OCI-LY1 (cell line): ENCODE results near the gene PPHLN1.
"Not testable (repeated sequence)": the region's sequence is repeated elsewhere in the genome, so short reads cannot be mapped to it uniquely, and the experiment has no call there.

Source experiments
- H2AFZ ChIP-seq: fragments of 200-600 bp; sonication (generic), shearing (Covaris generic); 2 replicates; pipeline ENCODE4 v1.6.0; 2014; ENCODE audit warnings: antibody characterized with exemption, mild to moderate bottlenecking, low read length
- H3F3A ChIP-seq: fragments of 200-600 bp; sonication (generic), shearing (Covaris generic); 2 replicates; pipeline ENCODE4 v1.6.0; 2014; ENCODE audit warnings: mild to moderate bottlenecking, antibody characterized with exemption, low read length, moderate library complexity; ENCODE audit not compliant: insufficient read depth
- H3K27ac ChIP-seq: fragments of 200-600 bp; sonication (generic); 2 replicates; pipeline ENCODE4 v1.5.1; 2014; ENCODE audit warnings: low read length, mixed run types, mild to moderate bottlenecking, low read depth; ENCODE audit not compliant: poor library complexity, severe bottlenecking
- H3K27me3 ChIP-seq: fragments of 200-600 bp; sonication (generic); 2 replicates; pipeline ENCODE4 v1.6.0; 2014; ENCODE audit warnings: antibody characterized with exemption, mild to moderate bottlenecking, low read length, moderate library complexity; ENCODE audit not compliant: insufficient read depth
- H3K36me3 ChIP-seq: fragments of 200-600 bp; sonication (generic); 2 replicates; pipeline ENCODE4 v1.6.1; 2014; ENCODE audit warnings: mild to moderate bottlenecking, antibody characterized with exemption, low read length, moderate library complexity, mixed read lengths; ENCODE audit not compliant: insufficient read depth
- H3K4me1 ChIP-seq: fragments of 200-600 bp; sonication (generic); 2 replicates; pipeline ENCODE4 v1.5.1; 2014; ENCODE audit warnings: mild to moderate bottlenecking, low read length, moderate library complexity; ENCODE audit not compliant: insufficient read depth, severe bottlenecking
- H3K4me2 ChIP-seq: fragments of 200-600 bp; sonication (generic), shearing (Covaris generic); 2 replicates; pipeline ENCODE4 v1.6.1; 2014; ENCODE audit warnings: low read length
- H3K4me3 ChIP-seq: fragments of 200-600 bp; sonication (generic); 2 replicates; pipeline ENCODE4 v1.5.1; 2014; ENCODE audit warnings: low read length, low read depth, mild to moderate bottlenecking, mixed read lengths; ENCODE audit not compliant: poor library complexity, severe bottlenecking
- H3K79me2 ChIP-seq: fragments of 200-600 bp; shearing (Covaris generic); 2 replicates; pipeline ENCODE4 v1.6.1; 2016; ENCODE audit warnings: mixed run types, low read length, mixed read lengths; ENCODE audit not compliant: insufficient read depth
- H3K9ac ChIP-seq: fragments of 200-600 bp; sonication (generic), shearing (Covaris generic); 2 replicates; pipeline ENCODE4 v1.6.1; 2014; ENCODE audit warnings: mild to moderate bottlenecking, low read length, mixed read lengths
- H3K9me2 ChIP-seq: fragments of 200-600 bp; sonication (generic), shearing (Covaris generic); 2 replicates; pipeline ENCODE4 v1.6.1; 2014; ENCODE audit warnings: low read depth, mild to moderate bottlenecking, low read length, mixed read lengths
- H3K9me3 ChIP-seq: fragments of 200-600 bp; shearing (Covaris generic); 2 replicates; pipeline ENCODE4 v1.6.1; 2014; ENCODE audit warnings: low read length, mixed read lengths
- H4K20me1 ChIP-seq: fragments of 200-600 bp; sonication (generic), shearing (Covaris generic); 2 replicates; pipeline ENCODE4 v1.6.0; 2016; ENCODE audit warnings: mild to moderate bottlenecking, low read length; ENCODE audit not compliant: insufficient read depth
- EZH2 ChIP-seq: fragments of 200-600 bp; sonication (generic), shearing (Covaris generic); IDR thresholded peaks from 2 replicates; pipeline ENCODE4 v1.8.0; 2017; ENCODE audit warnings: borderline replicate concordance, mixed run types, mild to moderate bottlenecking, antibody characterized with exemption, low read length, moderate library complexity, mixed read lengths
- TF ChIP-seq, protein P1 (sequence below): fragments of 200-600 bp; sonication (generic), shearing (Covaris generic); IDR thresholded peaks from 2 replicates; pipeline ENCODE4 v1.5.1; 2017; ENCODE audit warnings: mild to moderate bottlenecking, antibody characterized with exemption, low read length, moderate library complexity, mixed read lengths

Gene PPHLN1

DNA sequence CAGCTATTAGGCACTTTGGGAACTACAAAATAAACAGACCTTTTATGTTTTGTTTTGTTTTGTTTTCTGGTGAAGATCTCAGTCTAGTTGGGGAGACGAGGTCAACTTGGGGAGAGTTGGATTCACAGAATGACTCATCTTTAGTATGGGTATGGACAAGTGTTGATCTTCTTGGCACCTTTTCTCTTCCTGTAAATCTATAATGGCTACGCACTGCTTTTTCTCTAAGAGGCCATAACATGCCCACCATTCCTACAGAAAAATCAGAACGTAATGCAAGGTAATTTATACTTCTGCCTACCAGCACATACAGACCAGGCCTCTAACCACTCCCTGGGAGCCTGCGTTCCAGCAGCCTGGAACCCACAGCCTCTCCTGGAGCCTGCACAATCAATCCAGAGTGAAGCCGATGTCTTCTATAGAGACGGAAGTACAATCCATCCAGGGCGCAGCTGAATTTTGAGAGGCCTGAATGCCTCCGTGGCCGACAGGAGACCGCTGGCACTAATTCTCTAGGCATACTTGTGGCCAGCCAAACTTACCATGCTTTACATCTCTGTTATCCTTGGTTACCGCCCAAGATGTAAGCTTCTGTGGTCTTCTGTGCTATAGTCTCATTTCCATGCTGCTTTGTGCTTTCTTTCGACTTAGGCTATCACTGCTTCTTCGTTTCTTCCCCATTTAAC lies 717 bp downstream of the PPHLN1 start:
- Histone ChIP-seq H3K4me1 (peaks cover 52% of the 10 kb centered on the region), H3K4me2 (peak overlapping the region; percentile 91), H3K4me3 (peak overlapping the region; percentile 95), H3K9me2 (no peaks in the 10 kb centered on the region), H4K20me1 (no peaks in the 10 kb centered on the region), H2AFZ (0 out of 2 replicates have a peak overlapping the region, but pooled peaks have one; percentile 52), H3K27me3 (no peaks in the 10 kb centered on the region), H3K36me3 (peaks cover 10% of the 10 kb centered on the region; the same call in 1 of the 2 replicates), H3K9me3 (no peaks in the 10 kb centered on the region), H3K79me2 (peaks cover 51% of the 10 kb centered on the region), H3K9ac (peak overlapping the region; percentile 80), H3F3A (no peaks in the 10 kb centered on the region), H3K27ac (peak overlapping the region; percentile 75)
- TF ChIP-seq EZH2, result no peak
- TF ChIP-seq, protein P1, sequence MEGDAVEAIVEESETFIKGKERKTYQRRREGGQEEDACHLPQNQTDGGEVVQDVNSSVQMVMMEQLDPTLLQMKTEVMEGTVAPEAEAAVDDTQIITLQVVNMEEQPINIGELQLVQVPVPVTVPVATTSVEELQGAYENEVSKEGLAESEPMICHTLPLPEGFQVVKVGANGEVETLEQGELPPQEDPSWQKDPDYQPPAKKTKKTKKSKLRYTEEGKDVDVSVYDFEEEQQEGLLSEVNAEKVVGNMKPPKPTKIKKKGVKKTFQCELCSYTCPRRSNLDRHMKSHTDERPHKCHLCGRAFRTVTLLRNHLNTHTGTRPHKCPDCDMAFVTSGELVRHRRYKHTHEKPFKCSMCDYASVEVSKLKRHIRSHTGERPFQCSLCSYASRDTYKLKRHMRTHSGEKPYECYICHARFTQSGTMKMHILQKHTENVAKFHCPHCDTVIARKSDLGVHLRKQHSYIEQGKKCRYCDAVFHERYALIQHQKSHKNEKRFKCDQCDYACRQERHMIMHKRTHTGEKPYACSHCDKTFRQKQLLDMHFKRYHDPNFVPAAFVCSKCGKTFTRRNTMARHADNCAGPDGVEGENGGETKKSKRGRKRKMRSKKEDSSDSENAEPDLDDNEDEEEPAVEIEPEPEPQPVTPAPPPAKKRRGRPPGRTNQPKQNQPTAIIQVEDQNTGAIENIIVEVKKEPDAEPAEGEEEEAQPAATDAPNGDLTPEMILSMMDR, result no peak

DNA sequence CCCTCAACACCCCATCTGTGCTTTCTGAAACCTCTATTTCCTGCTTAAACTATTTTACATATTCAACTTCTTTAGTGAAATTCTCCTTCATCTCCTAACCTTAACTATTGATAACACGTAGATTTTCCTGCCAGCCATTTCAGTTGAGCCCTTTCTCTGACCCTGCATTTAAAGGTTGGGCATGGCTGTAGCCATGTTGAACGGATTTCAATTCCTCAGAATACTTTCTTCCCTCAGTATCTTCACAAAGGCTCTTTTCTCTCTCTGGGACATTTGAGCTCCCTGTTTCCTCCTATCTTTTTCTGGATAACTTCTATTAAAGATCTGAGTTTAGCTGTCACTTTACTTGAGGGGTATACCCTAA lies 1.2 kb downstream of the PPHLN1 start:
- Histone ChIP-seq H3K36me3 (peaks cover 10% of the 10 kb centered on the region; the same call in 1 of the 2 replicates), H4K20me1 (no peaks in the 10 kb centered on the region), H3K9me3 (no peaks in the 10 kb centered on the region), H3K4me3 (peak overlapping the region; percentile 95), H3K79me2 (peaks cover 56% of the 10 kb centered on the region), H3K4me2 (peak overlapping the region; percentile 91), H3K9ac (peak overlapping the region; percentile 80), H3K27ac (peak overlapping the region; percentile 75), H3K27me3 (no peaks in the 10 kb centered on the region), H3F3A (no peaks in the 10 kb centered on the region), H3K9me2 (no peaks in the 10 kb centered on the region), H2AFZ (no peak overlapping the region), H3K4me1 (peaks cover 57% of the 10 kb centered on the region)
- TF ChIP-seq, protein P1, result no peak
- no peak for TF ChIP-seq EZH2

DNA sequence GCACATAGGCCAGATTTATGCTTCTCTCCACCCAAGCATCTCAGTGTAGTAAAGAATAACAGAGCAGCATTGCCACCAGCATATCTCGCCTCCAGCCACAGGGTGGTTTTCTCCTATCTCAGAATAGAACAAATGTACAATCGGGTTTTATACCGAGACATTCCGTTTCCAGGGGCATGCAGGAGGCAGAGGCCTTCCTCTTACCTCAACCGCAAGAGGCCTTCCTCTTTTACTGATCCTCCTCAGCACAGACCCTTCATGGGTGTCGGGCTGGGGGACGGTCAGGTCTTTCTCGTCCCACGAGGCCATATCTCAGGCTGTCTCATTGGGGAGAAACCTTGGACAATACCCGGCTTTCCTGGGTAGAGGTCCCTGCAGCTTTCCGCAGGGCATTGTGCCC lies 4.1 kb downstream of the PPHLN1 start:
- not testable (repeated sequence) for H3K36me3 ChIP-seq, H3F3A ChIP-seq, H3K9me2 ChIP-seq, H3K9ac ChIP-seq, H3K4me3 ChIP-seq, H3K27me3 ChIP-seq, H4K20me1 ChIP-seq, H2AFZ ChIP-seq, H3K9me3 ChIP-seq
- peaks cover 53% of the 10 kb centered on the region for H3K4me1 ChIP-seq
- H3K4me2 ChIP-seq, result peak overlapping the region; percentile 48; the same call in 1 of the 2 replicates
- peaks cover 80% of the 10 kb centered on the region for H3K79me2 ChIP-seq
- H3K27ac ChIP-seq, result peak overlapping the region; percentile 57
